Small intestine (tissue), 7 donors: ENCODE data around the gene FBP1. TPM values are rescaled to one million over a fixed set of nuclear protein-coding genes. Genes with fewer than 3 reads are reported as not detected.

Experiments used
- DNase-seq, 2 donors: peaks; one replicate each; pipeline versions ENCODE4 v3.0.0 to v3.0.0-alpha.2; 2013
- FAIRE-seq: peaks from 2 replicates; lab custom pipeline; 2012; peaks lifted over from hg19 to GRCh38; lab: Jason Lieb, UNC
- H3K27ac ChIP-seq, 3 donors: one replicate each; pipeline ENCODE4 v1.5.1; 2013; ENCODE audit warnings: low read length in 2 of 3, mild to moderate bottlenecking in 2 of 3, control low read depth in 1 of 3, inconsistent platforms in 1 of 3, low read depth in 1 of 3, moderate library complexity in 1 of 3
- H3K27me3 ChIP-seq, 3 donors: one replicate each; pipeline ENCODE4 v1.6.1; 2013; ENCODE audit warnings: low read length in 3 of 3, inconsistent platforms in 1 of 3; ENCODE audit not compliant: control insufficient read depth in 3 of 3, insufficient read depth in 3 of 3
- H3K36me3 ChIP-seq, 3 donors: one replicate each; pipeline ENCODE4 v1.6.1; 2013; ENCODE audit warnings: low read length in 3 of 3, inconsistent platforms in 1 of 3, low read depth in 1 of 3, mild to moderate bottlenecking in 1 of 3, moderate library complexity in 1 of 3; ENCODE audit not compliant: control insufficient read depth in 3 of 3, insufficient read depth in 2 of 3
- H3K4me1 ChIP-seq, 3 donors: one replicate each; pipeline ENCODE4 v1.6.1; 2013; ENCODE audit warnings: low read length in 2 of 3, inconsistent platforms in 1 of 3, low read depth in 1 of 3, mild to moderate bottlenecking in 1 of 3, moderate library complexity in 1 of 3; ENCODE audit not compliant: control insufficient read depth in 3 of 3, insufficient read depth in 2 of 3
- H3K4me3 ChIP-seq, 3 donors: one replicate each; pipeline ENCODE4 v1.5.1; 2013; ENCODE audit warnings: low read length in 3 of 3, control low read depth in 1 of 3, inconsistent platforms in 1 of 3, low read depth in 1 of 3, mild to moderate bottlenecking in 1 of 3, moderate library complexity in 1 of 3
- H3K9me3 ChIP-seq, 2 donors: one replicate each; pipeline ENCODE4 v1.6.1; 2013; ENCODE audit warnings: low read depth in 1 of 2, low read length in 1 of 2; ENCODE audit not compliant: control insufficient read depth in 2 of 2, insufficient read depth in 1 of 2
- WGBS, 3 donors: extraction: QIAGEN DNeasy Blood & Tissue Kit; methylation state at CpG; one replicate each; pipeline ENCODE4 v1.1.7; 2013; 5-methylcytosine and 5-hydroxymethylcytosine counted together
- polyA plus RNA-seq, 4 donors: library from polyadenylated mRNA; stranded (reverse) in 3 of 4; unstranded in 1 of 4; fragments of 200-250 nt in 3 of 4; fragments of 120-200 nt in 1 of 4; gene quantifications; one replicate each; pipeline versions ENCODE4 v1.2.1 to v1.2.3, GENCODE V29; 2013
- donor health status: healthy with polysubstance abuse.
- donor health status: control.
- donor health status: control.
- donor health status: Bipolar disorder and iron deficiency.
- donor health status: healthy.

FBP1 gene
- polyA plus RNA-seq, 4 donors, result 113 to 1,158 (median 352) TPM

- Histone ChIP-seq H3K36me3 (peaks cover 0 to 57% (median 2%) of the 10 kb centered on the region in 3 donors), H3K4me1 (peaks cover 0 to 6% (median 0%) of the 10 kb centered on the region in 3 donors), H3K27ac (no peak overlapping the region), H3K4me3 (no peak overlapping the region), H3K9me3 (no peaks in the 10 kb centered on the region), H3K27me3 (no peaks in the 10 kb centered on the region)
- FAIRE-seq, result no peak
- 67 to 83% (median 81%) methylated on average over 4 of the region's 4 CpGs for WGBS, 3 donors
- no peak for DNase-seq
Observed at GRCh38 chr9:94624629-94625028, 14.7 kb downstream of the FBP1 start.

- FAIRE-seq (no peak), DNase-seq (peak; percentile 67 to 68)
- no peaks in the 10 kb centered on the region for H3K9me3 ChIP-seq
- no peaks in the 10 kb centered on the region for H3K4me1 ChIP-seq
- 31 to 59% (median 50%) methylated on average over 9 of the region's 9 CpGs for WGBS, 3 donors
- H3K27me3 ChIP-seq, result no peaks in the 10 kb centered on the region
- peaks cover 0 to 52% (median 5%) of the 10 kb centered on the region in 3 donors for H3K36me3 ChIP-seq
- H3K4me3 ChIP-seq, result no peak overlapping the region
- H3K27ac ChIP-seq, result no peak overlapping the region
Observed at GRCh38 chr9:94623253-94623652, 16.1 kb downstream of the FBP1 start.

DNA sequence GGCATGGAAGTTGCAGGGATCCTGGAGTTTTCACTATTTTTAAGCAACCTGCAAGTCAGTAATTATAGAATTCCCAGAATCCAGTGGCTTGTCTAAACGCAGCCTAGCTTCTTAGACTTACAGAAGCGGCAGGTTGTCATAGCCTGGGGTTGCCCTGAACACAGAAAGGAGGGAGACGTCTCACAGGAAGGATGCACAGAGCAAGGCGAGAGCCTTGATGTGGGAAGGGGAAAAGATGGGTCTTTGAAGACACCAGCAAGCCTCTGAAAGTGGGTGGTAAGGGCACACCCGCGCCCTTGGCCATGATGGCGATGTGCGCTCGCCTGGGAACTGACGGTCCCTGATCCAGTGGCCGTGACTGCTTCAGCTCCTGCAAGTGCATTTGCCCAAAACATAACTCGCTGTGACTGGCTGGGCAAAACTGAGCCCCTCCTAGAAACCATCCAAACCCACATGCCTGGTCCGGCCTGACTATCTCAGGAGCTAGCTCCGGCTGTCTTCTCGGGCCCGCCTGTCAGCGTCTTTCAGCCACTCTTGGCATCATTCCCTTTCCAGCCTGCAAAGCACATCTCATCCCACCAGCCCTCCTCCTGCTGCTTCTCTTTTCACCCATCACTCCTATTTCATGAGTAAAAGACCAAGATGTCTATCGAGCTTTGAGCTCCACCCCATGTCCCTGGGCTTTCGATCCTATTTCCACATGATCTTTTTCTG lies 17.1 kb downstream of the FBP1 start:
- Histone ChIP-seq H3K9me3 (no peaks in the 10 kb centered on the region), H3K27me3 (no peaks in the 10 kb centered on the region), H3K36me3 (peaks cover 0 to 48% (median 5%) of the 10 kb centered on the region in 3 donors), H3K27ac (no peak overlapping the region), H3K4me1 (no peaks in the 10 kb centered on the region), H3K4me3 (no peak overlapping the region)
- DNase-seq, result no peak
- no peak for FAIRE-seq
- WGBS, 3 donors, result 80 to 91% (median 85%) methylated on average over 19 of the region's 19 CpGs

GRCh38 chr9:94619026-94619425 lies 20.3 kb downstream of the FBP1 start:
- Histone ChIP-seq H3K27ac (no peak overlapping the region), H3K36me3 (peaks cover 0 to 47% (median 5%) of the 10 kb centered on the region in 3 donors), H3K27me3 (no peaks in the 10 kb centered on the region), H3K4me3 (no peak overlapping the region), H3K9me3 (no peaks in the 10 kb centered on the region), H3K4me1 (no peaks in the 10 kb centered on the region)
- DNase-seq (no peak), FAIRE-seq (no peak)
- WGBS, 3 donors, result 72 to 92% (median 79%) methylated on average over 4 of the region's 4 CpGs

- H3K27ac ChIP-seq, result no peak overlapping the region
- 82 to 88% (median 87%) methylated on average over 3 of the region's 3 CpGs for WGBS, 3 donors
- FAIRE-seq (no peak), DNase-seq (no peak)
- H3K9me3 ChIP-seq, result no peaks in the 10 kb centered on the region
- no peaks in the 10 kb centered on the region for H3K27me3 ChIP-seq
- no peak overlapping the region for H3K4me3 ChIP-seq
- peaks cover 0 to 36% (median 0%) of the 10 kb centered on the region in 3 donors for H3K4me1 ChIP-seq
- peaks cover 0 to 54% (median 6%) of the 10 kb centered on the region in 3 donors for H3K36me3 ChIP-seq
Observed at GRCh38 chr9:94613003-94613402, 26.3 kb downstream of the FBP1 start.

GRCh38 chr9:94612071-94612470 lies 27.2 kb downstream of the FBP1 start:
- peaks cover 0 to 59% (median 6%) of the 10 kb centered on the region in 3 donors for H3K36me3 ChIP-seq

DNA sequence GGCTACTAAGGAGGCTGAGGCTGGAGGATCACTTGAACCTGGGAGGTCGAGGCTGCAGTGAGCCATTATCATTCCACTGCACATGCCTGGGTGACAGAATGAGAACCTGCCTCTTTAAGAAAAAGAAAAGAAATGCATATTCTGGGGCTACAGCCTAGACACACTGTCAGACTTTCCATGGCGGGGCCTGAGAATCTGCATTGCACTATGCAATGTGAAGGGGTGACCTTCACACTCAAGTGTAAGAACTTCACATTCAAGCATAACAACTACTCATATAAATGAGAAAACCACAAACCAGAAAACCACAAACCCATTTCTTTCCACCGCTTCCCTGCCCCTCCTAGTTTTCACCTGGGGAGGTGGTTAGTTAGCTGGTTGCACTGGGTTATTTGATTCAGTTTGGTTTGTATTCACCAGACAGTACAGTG lies 27.7 kb downstream of the FBP1 start:
- peak overlapping the region in 1 of 3 donors; percentile 42 for H3K27ac ChIP-seq
- peaks cover 0 to 50% (median 2%) of the 10 kb centered on the region in 3 donors for H3K4me1 ChIP-seq

More at GRCh38 chr9:94612071-94612470, 27.2 kb downstream of the FBP1 start:
- no peaks in the 10 kb centered on the region for H3K9me3 ChIP-seq
- DNase-seq (peak; percentile 42 to 54), FAIRE-seq (no peak)
- no peak overlapping the region for H3K4me3 ChIP-seq
- no peaks in the 10 kb centered on the region for H3K27me3 ChIP-seq
- H3K27ac ChIP-seq, result peak overlapping the region in 2 of 3 donors; percentile 42 to 55
- H3K4me1 ChIP-seq, result peaks cover 0 to 46% (median 0%) of the 10 kb centered on the region in 3 donors
- 25 to 61% (median 35%) methylated on average over 7 of the region's 7 CpGs for WGBS, 3 donors

DNA sequence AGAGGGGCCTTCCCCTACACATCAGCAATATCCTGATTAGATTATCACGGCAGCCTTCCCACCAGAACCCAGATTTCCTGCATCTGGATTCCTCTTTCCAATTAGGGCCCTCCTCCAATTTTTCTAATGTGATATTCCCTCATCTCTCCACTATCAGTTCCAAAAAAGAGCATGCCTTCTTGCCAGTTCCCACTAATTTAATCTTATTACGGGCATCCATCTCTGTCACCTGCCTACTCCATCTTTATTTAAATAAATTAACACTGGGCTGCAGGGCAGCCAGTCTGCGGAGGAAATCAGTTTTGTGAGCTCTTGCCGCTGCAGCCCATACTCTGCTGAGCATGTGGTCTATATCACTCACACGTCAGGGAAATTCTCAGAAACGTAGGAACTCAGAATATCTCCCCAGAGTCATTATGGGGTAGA lies 29.1 kb downstream of the FBP1 start:
- peaks cover 0 to 64% (median 2%) of the 10 kb centered on the region in 3 donors for H3K4me1 ChIP-seq
- H3K27ac ChIP-seq, result peak overlapping the region in 1 of 3 donors; percentile 74
- FAIRE-seq, result no peak

More for the DNA sequence above, 27.7 kb downstream of the FBP1 start:
- peaks cover 0 to 59% (median 6%) of the 10 kb centered on the region in 3 donors for H3K36me3 ChIP-seq
- H3K9me3 ChIP-seq, result no peaks in the 10 kb centered on the region
- no peak for DNase-seq
- no peaks in the 10 kb centered on the region for H3K27me3 ChIP-seq
- 66 to 83% (median 82%) methylated on average over 3 of the region's 3 CpGs for WGBS, 3 donors
- no peak overlapping the region for H3K4me3 ChIP-seq
- FAIRE-seq, result no peak

More for the DNA sequence above, 29.1 kb downstream of the FBP1 start:
- 67 to 80% (median 80%) methylated on average over 6 of the region's 6 CpGs for WGBS, 3 donors
- no peak for DNase-seq
- Histone ChIP-seq H3K9me3 (no peaks in the 10 kb centered on the region), H3K27me3 (no peaks in the 10 kb centered on the region), H3K36me3 (peaks cover 0 to 62% (median 8%) of the 10 kb centered on the region in 3 donors), H3K4me3 (no peak overlapping the region)
